Mucosa of gallbladder (tissue), 1 donor: ENCODE results near the gene SOCS4. TPM values are rescaled to one million over a fixed set of nuclear protein-coding genes. Genes with fewer than 3 reads are reported as not detected.
"Not testable (repeated sequence)": the region's sequence is repeated elsewhere in the genome, so short reads cannot be mapped to it uniquely, and the experiment has no call there.

Experiments
- DNase-seq: peaks from one replicate; pipeline ENCODE4 v3.0.0-alpha.2; 2020; ENCODE audit warnings: low spot score
- total RNA-seq: library from RNA; stranded (reverse); gene quantifications from one replicate; pipeline ENCODE4 v1.2.1, GENCODE V29; 2021
- donor health status: DM: no; HTN: no; CAD: no.

The SOCS4 gene, protein sequence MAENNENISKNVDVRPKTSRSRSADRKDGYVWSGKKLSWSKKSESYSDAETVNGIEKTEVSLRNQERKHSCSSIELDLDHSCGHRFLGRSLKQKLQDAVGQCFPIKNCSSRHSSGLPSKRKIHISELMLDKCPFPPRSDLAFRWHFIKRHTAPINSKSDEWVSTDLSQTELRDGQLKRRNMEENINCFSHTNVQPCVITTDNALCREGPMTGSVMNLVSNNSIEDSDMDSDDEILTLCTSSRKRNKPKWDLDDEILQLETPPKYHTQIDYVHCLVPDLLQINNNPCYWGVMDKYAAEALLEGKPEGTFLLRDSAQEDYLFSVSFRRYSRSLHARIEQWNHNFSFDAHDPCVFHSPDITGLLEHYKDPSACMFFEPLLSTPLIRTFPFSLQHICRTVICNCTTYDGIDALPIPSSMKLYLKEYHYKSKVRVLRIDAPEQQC
- total RNA-seq, result 27.8 TPM

DNA sequence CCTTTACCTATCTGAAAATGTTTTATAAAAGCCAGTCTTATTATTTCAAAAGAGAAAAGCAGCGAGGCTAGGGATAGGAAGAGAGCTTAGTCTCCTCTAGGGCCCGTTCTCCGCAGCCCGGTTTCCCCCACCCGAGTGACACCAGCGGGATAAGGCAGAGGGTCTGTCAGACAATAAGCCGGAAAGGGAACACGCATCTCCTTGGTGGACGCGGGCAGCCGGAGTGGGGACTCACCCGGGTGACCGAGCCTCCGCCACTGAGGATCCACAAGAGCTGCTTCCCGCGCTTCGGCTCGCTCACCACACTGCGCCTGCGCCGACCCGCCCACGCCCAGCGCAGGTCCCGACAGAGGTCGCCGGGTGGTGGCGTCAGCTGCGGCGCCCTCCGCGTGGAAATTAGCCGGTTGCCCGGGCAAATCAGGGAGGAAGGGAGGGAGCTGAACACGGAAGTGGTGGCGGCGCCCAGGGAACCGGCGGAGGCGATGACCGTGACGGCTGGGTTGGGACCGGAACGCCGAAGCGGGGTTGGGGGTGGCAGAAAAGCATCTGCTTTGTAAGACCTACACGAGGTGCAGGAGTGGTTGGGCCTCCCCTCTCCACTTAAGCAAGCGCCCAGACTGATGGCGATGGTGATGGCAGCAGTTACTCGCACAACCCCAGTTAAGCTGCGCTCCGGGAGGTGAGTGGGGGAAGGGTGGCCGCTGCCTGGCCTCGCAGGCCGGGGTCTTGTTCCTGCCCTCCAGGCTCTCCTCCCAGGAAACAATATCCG lies at the start of gene SOCS4, which contains the start of gene WDHD1:
Gene SOCS4 (plus strand): TSS at position 444 of the 769 bp plus-strand sequence. CDS start 15,806 bp downstream, outside the sequence.
Gene WDHD1 (minus strand): TSS at position 307 of the 769 bp plus-strand sequence. CDS start 312 bp downstream, outside the sequence.
- peak; percentile 96 for DNase-seq

DNA sequence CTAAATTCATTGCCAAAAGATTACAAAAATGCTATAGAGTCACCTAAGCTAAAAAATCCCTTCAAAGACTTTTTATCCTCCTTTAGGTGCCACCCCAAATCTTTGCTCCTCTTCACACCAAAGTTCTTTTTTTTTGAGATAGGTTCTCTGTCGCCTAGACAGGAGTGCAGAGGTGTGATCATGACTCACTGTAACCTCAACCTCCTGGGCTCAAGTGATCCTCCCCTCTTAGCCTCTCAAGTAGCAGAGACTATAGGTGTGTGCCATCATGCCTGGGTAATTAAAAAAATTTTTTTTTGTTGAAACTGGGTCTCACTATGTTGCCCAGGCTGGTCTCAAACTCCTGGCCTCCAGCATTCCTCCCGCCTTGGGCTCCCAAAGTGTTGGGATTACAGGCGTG lies 48.0 kb upstream of the SOCS4 start:
- no peak for DNase-seq

DNA sequence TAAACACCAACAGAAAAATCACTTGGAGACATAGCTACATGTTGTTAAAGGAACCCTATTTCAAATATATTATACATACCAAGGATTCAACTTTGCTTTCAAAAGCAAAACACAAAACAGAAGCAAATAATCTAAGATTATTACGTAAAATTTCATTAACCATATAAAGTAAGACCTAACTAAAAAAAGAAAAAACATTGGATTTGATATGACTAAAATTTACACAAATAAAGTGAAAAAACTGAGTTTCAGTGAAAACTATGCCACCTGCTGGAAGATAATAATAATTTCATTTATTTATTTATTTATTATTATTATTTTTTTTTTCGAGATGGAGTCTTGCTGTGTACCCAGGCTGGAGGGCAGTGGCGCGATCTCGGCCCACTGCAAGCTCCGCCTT lies 45.3 kb upstream of the SOCS4 start:
- DNase-seq, result no peak

DNA sequence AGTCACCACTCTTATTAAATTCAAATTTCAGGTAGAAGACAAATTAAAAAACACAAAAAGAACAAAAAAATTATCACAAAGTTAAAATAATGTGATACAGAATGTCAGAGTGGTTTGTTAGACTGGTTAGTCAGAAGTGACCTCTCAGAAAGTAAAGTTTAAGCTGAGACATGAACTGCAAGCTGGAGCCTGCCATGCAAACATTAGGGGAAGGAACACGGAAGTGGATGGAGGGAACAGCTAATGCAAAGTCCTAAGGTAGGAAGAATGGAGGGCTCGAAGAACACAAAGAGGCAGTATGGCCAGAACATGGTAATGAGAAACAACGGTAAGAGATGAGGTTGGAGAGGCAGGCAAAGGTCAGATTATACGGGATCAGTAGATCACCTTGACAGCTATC lies 41.9 kb upstream of the SOCS4 start:
- DNase-seq, result no peak

DNA sequence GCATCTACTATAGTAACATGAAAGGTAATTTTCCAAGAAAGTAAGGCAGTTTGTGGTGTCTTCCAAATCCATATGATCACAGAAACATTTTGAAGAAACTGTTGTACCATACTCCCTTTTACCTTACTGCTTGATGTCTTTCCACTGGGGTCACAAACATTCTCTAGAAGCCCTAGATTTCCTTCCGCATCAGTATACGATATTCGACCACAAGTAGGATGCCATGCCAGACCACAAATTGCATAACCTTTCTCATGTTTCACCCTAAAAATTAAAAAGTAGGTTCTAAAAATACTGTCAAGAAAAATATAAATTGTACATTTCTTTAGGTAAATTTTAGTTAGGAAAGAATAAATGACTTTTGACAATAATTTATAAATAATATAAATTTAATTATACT lies 26.7 kb upstream of the SOCS4 start:
- DNase-seq, result no peak

DNA sequence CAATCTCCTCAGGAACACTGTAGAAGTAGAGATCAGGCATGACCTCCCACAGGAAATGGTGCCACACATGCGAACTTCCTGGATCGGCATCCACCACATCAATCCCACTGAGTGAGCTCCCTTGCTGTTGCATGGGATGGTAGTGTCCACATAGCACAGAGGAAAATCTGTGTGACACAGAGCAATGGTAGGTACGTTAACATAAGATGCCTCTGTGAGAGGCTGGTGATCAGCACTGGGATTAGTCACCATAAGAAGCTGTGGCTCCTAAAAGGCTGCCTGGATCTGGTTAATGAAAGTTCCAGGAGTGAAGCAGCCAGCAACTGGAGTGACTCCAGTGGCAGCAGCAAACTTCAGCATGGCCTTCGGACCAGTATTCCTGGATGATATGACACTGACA lies 22.0 kb upstream of the SOCS4 start:
- no peak for DNase-seq

DNA sequence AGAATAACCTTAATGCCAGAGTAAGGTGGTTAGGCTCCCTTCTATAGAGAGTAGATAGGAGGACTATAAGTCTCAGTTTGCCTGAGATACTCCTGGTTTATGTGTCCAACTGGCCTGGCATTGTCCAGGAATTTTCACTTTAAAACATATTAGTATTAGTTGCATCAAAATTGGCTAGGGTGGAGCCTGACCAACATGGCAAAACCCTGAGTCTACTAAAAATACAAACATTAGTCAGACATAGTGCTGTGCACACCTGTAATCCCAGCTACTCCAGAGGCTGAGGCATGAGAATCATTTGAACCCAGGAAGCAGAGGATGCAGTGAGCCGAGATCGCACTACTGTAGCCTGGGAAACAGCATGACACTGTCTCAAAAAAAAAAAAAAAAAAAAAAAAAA lies 12.0 kb upstream of the SOCS4 start:
- no peak for DNase-seq

DNA sequence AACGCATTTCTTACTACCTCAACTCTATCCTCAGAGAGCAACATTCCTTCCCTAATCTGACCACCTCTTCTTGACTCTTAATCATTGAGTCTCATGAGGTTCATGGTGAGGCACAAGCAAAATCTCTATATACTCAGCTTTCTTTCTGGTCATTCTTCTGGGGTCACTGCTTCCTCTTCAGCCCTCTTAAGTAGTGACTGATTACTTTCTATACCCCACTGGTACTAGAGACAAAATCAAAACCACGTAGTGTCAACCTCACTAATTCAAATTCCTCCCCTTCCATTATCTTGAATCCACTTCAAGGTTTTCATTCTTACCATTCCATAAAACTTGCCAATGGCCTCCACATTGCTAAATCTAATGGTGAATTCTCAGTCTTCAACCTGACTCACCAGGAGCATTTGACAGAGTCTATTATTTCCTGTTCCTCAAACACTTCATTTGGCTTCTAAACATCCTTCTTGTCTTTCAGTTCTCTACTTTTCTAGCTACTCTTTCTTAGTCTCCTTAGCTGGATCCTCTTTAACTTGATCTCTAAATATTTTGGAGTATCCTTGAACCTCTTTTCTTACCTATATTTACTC lies 7.0 kb upstream of the SOCS4 start:
- DNase-seq, result no peak

DNA sequence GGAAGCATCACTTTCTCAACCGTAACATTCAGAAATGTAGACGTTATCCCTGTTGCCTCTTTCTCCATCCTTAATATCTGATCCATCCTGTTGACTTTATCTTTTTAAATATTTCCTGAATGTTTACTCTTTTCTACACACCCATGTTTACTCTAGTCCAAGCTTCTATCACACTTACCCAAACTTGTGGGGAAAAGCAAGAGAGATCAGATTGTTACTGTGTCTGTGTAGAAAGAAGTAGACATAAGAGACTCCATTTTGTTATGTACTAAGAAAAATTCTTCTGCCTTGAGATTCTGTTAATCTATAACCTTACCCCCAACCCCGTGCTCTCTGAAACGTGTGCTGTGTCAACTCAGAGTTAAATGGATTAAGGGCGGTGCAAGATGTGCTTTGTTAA lies 2.7 kb upstream of the SOCS4 start:
- not testable (repeated sequence) for DNase-seq

DNA sequence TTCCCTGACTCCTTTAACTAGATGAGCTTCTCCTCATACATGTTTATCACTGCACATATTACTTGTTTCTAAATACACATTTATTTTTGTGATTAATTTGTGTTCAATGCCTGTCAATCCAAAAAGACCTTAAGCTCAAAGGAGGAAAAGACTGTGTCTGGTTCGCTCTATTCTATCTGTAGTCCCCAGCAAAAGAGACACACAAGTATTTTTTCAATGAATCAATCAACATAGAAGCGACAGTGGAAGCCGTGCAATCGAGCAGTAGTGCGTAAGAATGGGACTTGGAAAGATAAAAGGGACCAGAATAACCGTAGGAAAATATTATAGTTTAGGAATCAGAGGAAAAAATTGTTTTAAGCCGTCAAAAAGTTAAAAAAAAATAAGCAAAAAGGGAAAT lies 1.1 kb upstream of the SOCS4 start:
- DNase-seq, result no peak

DNA sequence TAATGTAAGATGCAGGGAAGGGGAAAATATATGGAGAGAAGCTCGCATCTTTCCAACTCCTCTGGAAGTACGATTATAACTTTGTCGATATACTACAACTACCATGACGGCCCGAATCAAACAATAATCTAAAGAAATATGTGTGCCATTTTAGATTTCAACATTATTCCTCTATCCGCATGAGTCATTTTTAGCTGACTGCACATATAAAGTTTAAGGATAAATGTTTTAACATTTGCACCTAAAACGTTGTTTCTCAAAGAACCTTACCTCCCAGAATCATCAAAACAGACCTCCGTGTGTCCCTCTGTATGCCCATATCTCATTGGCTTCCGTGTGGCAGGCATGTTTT lies 619 bp upstream of the SOCS4 start:
- DNase-seq, result no peak

DNA sequence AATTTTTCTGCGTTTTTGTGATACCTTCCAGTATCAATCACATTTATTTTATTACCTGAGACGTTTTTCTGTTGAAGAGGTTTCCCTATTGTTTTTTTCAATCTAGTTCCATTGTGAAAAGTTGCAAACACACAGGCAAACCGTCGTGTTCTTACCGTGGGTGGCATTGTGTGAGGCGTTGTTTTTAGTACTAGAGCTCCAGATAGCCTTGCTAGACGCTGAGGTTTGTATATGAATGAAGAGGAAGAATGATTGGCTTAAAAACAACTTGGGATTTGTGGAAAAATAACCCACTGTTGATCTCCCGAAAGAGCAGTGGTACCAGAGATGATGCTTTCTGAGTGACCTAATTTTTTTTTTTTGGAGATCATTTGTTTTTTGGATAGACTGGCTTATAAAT lies 1.0 kb downstream of the SOCS4 start:
- DNase-seq, result no peak

DNA sequence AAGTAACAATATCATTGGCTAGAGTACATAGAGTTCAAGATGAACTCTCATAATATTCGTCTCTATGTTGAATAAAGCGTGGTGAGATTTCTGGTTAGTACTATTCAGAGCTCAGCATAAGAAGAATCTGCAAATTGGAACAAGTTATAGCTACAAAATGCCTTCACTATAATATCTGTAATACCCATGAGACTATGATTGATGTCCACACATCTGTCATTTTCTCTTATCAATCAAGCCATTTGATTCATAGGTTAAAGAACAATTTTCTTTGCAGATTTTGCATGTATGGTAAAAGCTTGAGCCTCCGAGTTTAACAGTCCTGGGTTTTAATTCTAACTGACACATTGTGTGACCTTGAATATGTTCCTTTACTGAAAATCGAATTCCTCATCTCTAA lies 1.4 kb downstream of the SOCS4 start:
- no peak for DNase-seq

DNA sequence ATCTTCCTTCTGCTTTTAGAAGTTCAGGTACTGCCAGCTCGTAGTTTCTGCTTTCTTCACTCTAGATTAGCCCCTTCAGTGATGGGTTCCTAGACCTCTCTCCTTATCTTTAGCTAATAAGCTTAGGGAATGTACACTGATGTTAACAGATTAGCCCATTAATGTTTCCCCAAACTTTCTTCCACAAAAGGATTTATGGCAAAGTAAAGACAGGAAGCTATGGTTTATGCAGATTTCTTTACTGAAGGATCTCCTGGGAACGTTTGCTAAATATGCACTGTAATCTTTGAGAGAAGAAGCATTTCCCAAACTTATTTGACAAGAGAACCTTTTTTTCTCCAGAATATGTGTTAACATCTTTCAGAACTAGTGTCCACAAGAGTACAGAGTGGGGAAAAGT lies 4.2 kb downstream of the SOCS4 start:
- no peak for DNase-seq

DNA sequence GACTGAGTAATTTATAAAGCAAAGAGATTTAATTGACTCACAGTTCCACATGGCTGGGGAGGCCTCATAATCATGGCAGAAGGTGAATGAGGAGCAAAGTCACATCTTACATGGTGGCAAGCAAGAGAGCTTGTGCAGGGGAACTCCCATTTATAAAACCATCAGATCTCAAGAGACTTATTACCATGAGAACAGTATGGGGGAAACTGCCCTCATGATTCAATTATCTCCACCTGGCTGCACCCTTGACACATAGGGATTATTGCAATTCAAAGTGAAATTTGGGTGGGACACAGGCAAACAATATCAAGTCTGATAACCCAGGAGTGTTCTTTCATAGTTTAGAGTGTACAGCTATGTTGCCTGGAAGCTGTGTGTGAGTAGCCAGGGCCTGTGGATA lies 11.0 kb downstream of the SOCS4 start:
- DNase-seq, result not testable (repeated sequence)

DNA sequence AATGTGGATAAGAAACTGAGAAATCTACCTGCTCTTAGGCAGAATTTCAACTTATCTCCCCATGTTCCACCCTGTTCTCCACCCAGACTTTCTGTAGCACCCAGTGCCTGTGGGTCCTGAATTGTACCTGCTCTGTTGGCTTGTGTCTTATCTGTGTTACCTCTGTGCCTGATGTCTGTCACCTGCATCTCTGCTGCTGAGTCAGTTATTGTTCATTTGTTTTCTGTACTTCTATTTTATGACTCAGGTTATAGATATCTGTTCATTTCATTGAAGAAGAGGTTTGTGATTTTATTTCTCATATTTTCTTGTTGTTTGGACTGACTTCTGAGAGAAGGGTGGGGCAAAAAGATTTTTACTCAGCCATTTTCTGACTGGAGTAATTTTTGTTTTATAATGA lies 11.7 kb downstream of the SOCS4 start:
- no peak for DNase-seq

DNA sequence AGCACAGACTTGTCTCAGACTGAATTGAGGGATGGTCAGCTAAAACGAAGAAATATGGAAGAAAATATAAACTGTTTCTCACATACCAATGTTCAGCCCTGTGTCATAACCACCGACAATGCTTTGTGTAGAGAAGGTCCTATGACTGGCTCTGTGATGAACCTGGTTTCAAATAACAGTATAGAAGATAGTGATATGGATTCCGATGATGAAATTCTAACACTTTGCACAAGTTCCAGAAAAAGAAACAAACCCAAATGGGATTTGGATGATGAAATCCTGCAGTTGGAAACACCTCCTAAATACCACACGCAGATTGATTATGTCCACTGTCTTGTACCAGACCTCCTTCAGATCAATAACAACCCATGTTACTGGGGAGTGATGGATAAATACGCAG lies 16.5 kb downstream of the SOCS4 start:
- DNase-seq, result no peak

DNA sequence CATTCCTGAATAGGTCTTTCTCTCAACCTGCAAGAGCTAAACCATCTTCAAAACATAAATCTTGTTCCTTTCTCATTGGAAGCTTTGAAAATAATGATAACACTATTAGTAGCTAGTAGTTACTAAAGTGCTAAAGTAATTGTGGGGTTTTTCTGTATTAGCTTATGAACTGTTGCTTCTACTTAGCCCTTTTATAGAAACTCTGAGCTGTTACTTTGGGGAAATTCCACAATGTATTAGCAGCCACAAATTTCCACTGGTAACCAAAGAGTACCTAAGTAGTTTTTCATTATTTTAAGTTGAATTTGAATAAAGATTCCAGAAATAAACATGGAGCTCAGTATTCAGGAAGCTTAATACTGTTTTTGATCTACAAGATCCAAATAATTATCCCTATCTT lies 18.1 kb downstream of the SOCS4 start:
- DNase-seq, result no peak

DNA sequence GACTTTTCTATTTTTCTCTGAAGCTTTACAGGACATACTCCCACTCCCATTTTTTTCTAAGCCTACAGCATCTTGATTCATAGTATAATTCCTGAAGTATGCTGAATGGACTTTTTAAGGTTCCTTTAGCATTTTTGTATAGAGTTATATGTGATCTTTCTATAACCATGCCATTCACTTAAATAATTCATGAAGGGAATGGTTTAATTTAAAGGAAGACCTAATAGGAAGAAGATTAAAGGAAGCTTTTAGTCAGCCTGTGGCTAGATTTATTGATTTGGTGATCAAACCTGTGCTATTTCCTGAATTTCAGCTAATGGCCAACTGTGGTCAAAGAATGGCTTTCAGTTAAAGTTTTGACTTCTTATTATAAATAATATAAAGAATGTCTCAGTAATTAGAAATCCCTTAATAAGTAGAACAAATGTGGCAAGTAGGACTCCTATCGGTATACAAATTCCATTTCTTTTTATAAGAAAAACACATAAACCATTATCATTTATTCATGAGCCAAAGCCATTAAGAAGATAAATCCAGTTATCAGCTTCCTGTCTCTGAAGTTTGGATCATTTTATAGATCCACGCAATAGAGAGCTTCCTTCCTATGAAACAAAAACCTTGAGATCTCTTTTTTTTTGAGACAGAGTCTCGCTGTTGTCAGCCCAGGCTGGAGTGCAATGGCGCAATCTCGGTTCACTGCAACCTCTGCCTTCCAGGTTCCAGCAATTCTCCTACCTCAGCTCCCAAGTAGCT lies 20.4 kb downstream of the SOCS4 start:
- no peak for DNase-seq

DNA sequence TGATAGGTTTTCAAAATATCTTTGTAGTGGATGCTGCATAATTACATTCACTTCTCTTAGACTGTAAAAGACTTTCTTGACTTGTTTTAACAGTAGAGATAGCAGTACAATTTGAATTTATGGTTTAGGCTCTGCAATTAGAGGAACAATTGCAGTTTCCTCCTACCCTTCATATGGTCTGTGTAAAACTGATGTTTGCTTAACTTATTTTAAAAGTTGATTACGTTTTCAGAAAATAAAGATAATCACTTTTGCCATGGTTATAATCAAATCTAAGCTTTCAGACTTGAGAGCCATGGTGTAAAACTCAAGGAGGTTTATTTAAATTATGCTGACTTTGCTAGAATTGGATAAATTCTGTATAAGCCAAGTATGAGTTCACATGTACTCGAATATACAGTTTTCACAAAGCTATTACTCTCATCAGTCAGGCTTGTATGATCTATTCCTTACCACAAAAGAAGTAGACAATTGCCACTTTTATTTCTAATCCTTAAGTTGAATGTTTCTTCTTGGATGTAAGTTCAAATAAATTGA lies 21.9 kb downstream of the SOCS4 start:
- DNase-seq, result no peak

DNA sequence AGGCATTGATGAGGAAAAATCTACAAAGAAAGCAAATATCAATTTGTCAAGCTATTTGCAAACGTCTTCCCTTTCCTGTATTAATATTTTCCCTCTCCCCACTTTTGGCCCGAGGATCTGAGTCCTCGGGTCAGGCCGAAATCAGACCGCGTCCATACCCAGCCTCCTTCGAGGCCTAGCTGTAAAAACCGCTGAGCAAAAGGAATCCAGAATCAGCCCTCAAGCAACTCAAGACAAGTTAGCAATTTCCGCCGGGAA lies 24.1 kb downstream of the SOCS4 start:
- no peak for DNase-seq
